GM12878 (cell line): ENCODE measurements around the gene CFAP54. TPM values are rescaled to one million over a fixed set of nuclear protein-coding genes. Genes with fewer than 3 reads are reported as not detected.

Source experiments
- ATAC-seq: fragments of 200-7000 bp; cut with Tn5 transposase; 3 replicates; pipeline ENCODE4 v1.9.1; 2020; ENCODE audit warnings: mild to moderate bottlenecking, moderate library complexity
- BruUV-seq: library from RNA; stranded (reverse); fragments of 400-500 nt; replicated peaks from 2 replicates; lab custom pipeline; 2021; lab: Mats Ljungman, UMichigan
- CTCF ChIA-PET: fragments of 300-600 bp; sonication (Branson Sonifier 250); formaldehyde crosslinking; extraction: SDS; loops from one replicate; lab custom pipeline; 2021; ENCODE audit warnings: inconsistent platforms; lab: Yijun Ruan, JAX
- POLR2A ChIA-PET: fragments of 350-600 bp; formaldehyde crosslinking; extraction: SDS; loops from one replicate; lab custom pipeline; 2021; ENCODE audit warnings: inconsistent platforms; lab: Charles Lee
- RAD21 ChIA-PET: fragments of 300-600 bp; sonication (Branson Sonifier 250); formaldehyde crosslinking; loops from one replicate; lab custom pipeline; 2023; ENCODE audit warnings: antibody characterized with exemption; ENCODE audit not compliant: unreplicated experiment; lab: Charles Lee
- SMC1A ChIA-PET: fragments of 300-600 bp; sonication (Branson Sonifier 250); formaldehyde crosslinking; loops from one replicate; lab custom pipeline; 2023; ENCODE audit not compliant: unreplicated experiment, uncharacterized antibody; lab: Charles Lee
- DNase-seq: peaks from one replicate; pipeline ENCODE4 v3.0.0-alpha.2; 2011; ENCODE audit warnings: low read depth, low spot score
- FAIRE-seq: peaks from 3 replicates; lab custom pipeline; 2011; peaks lifted over from hg19 to GRCh38; lab: Jason Lieb, UNC
- H2AFZ ChIP-seq: 2 replicates; pipeline ENCODE4 v1.6.0; 2011; ENCODE audit warnings: low read depth, low read length, control low read depth; ENCODE audit not compliant: control insufficient read depth
- H3K27ac ChIP-seq: 2 replicates; pipeline ENCODE4 v1.5.1; 2011; ENCODE audit warnings: control low read depth; ENCODE audit not compliant: control insufficient read depth, insufficient read depth
- H3K27me3 ChIP-seq, 2 experiments: replicated peaks in 1 of 2; 2 replicates each; pipeline versions ENCODE4 v1.6.0 to v1.6.1; 2011; ENCODE audit warnings: low read length in 1 of 2; ENCODE audit not compliant: control insufficient read depth in 2 of 2, insufficient read depth in 2 of 2
- H3K36me3 ChIP-seq, 2 experiments: 2 replicates each; pipeline ENCODE4 v1.5.1; 2011; ENCODE audit warnings: low read length in 1 of 2; ENCODE audit not compliant: control insufficient read depth in 2 of 2, insufficient read depth in 2 of 2
- H3K4me1 ChIP-seq: 2 replicates; pipeline ENCODE4 v1.6.1; 2011; ENCODE audit warnings: mild to moderate bottlenecking, low read length, moderate library complexity, mixed read lengths; ENCODE audit not compliant: control insufficient read depth, insufficient read depth
- H3K4me2 ChIP-seq: 2 replicates; pipeline ENCODE4 v1.6.0; 2011; ENCODE audit warnings: control low read depth; ENCODE audit not compliant: control insufficient read depth, insufficient read depth
- H3K4me3 ChIP-seq: fragments of 200-600 bp; sonication (generic); 2 replicates; pipeline ENCODE4 v1.5.1; 2016
- H3K79me2 ChIP-seq: 2 replicates; pipeline ENCODE4 v1.6.0; 2011; ENCODE audit warnings: low read length; ENCODE audit not compliant: control insufficient read depth, insufficient read depth
- H3K9ac ChIP-seq: 2 replicates; pipeline ENCODE4 v1.8.0; 2011; ENCODE audit warnings: low read length, control low read depth, mixed read lengths; ENCODE audit not compliant: control insufficient read depth, insufficient read depth
- H3K9me3 ChIP-seq: replicated peaks from 3 replicates; pipeline ENCODE4 v1.5.1; 2011; ENCODE audit warnings: mild to moderate bottlenecking, low read length; ENCODE audit not compliant: control insufficient read depth, insufficient read depth
- H4K20me1 ChIP-seq: 2 replicates; pipeline ENCODE4 v1.6.0; 2011; ENCODE audit not compliant: control insufficient read depth, insufficient read depth
- GABPA ChIP-seq: IDR thresholded peaks from 2 replicates; pipeline ENCODE4 v1.6.1; 2014; ENCODE audit warnings: antibody characterized with exemption, low read depth, mild to moderate bottlenecking, inconsistent platforms
- IRF5 ChIP-seq: fragments of 450-650 bp; IDR thresholded peaks from 2 replicates; pipeline ENCODE4 v1.6.1; 2017; ENCODE audit warnings: borderline replicate concordance
- JUND ChIP-seq: IDR thresholded peaks from 2 replicates; pipeline ENCODE4 v1.6.1; 2012; ENCODE audit warnings: low read depth, mild to moderate bottlenecking, low read length, improper control_type of control experiment, moderate library complexity
- MEF2B ChIP-seq: fragments of 450-650 bp; IDR thresholded peaks from 2 replicates; pipeline ENCODE4 v1.6.1; 2018; ENCODE audit warnings: mild to moderate bottlenecking, moderate library complexity; ENCODE audit not compliant: partially characterized antibody, poor library complexity, severe bottlenecking
- SKIL ChIP-seq: fragments of 450-650 bp; IDR thresholded peaks from 2 replicates; pipeline ENCODE4 v1.6.1; 2017; ENCODE audit warnings: mild to moderate bottlenecking, low read depth, inconsistent platforms; ENCODE audit not compliant: poor library complexity, severe bottlenecking
- SMAD1 ChIP-seq: fragments of 450-650 bp; IDR thresholded peaks from 2 replicates; pipeline ENCODE4 v1.6.1; 2018; ENCODE audit warnings: mild to moderate bottlenecking, low read depth; ENCODE audit not compliant: partially characterized antibody
- WRNIP1 ChIP-seq: IDR thresholded peaks from 2 replicates; pipeline ENCODE4 v1.6.1; 2011; ENCODE audit warnings: low read depth, low read length, improper control_type of control experiment, borderline replicate concordance
- WGBS: methylation state at CpG from one replicate; pipeline ENCODE4 v1.1.6; 2016; ENCODE audit warnings: low lambda C conversion rate; ENCODE audit not compliant: insufficient replicate concordance, insufficient coverage; ENCODE audit errors: missing lambda C conversion rate; 5-methylcytosine and 5-hydroxymethylcytosine counted together
- in situ Hi-C: fragments of 300-500 bp; cut with MboI; formaldehyde crosslinking; loops from 9 replicates; pipeline ENCODE4 v1.14.3; 2018; ENCODE audit warnings: mixed read lengths
- intact Hi-C: fragments of 100-400 bp; cut with micrococcal nuclease; formaldehyde crosslinking; loops from one replicate; pipeline ENCODE4 v1.14.2; 2022; ENCODE audit not compliant: unreplicated experiment
- polyA plus RNA-seq, 11 experiments: library from polyadenylated mRNA; depleted of rRNA in 4 of 11; unstranded in 6 of 11; stranded (reverse) in 5 of 11; fragments of >200 nt; fragmentation: Nextera tagmentation in 4 of 11; fragmentation: Illumina TruSeq in 1 of 11; extraction: Ambion mirVana in 4 of 11; extraction: Trizol in 1 of 11; gene quantifications; 1 replicate in 1 of 11; 2 replicates in 10 of 11; pipeline versions ENCODE4 v1.2.1 to v1.2.3, GENCODE V29; 2011 to 2016; ENCODE audit warnings: inconsistent platforms in 2 of 11, missing spikeins in 2 of 11, low read depth in 1 of 11
- total RNA-seq, 4 experiments: library from RNA; depleted of rRNA in 3 of 4; stranded (reverse); fragments of >200 nt in 3 of 4; fragmentation: Illumina TruSeq in 1 of 4; extraction: Trizol in 1 of 4; gene quantifications; 2 replicates each; pipeline versions ENCODE4 v1.2.1 to v1.2.3, GENCODE V29; 2013 to 2021
- TF ChIP-seq, protein P1 (sequence below): fragments of 450-650 bp; IDR thresholded peaks from 2 replicates; pipeline ENCODE4 v1.6.1; 2018; ENCODE audit warnings: mild to moderate bottlenecking, low read depth, moderate library complexity; ENCODE audit not compliant: partially characterized antibody
- TF ChIP-seq, protein P2 (sequence below): IDR thresholded peaks from 2 replicates; pipeline ENCODE4 v1.6.1; 2011; ENCODE audit warnings: low read depth, mild to moderate bottlenecking, low read length, moderate library complexity, borderline replicate concordance; ENCODE audit errors: extremely low read depth

Gene CFAP54
- total and polyA plus RNA-seq, 10 of the 15 experiments (the other 5 are each of a cell fraction or from before 2014, with no cell fraction given) = 0.19 to 1.5 (median 0.56) TPM

- Histone ChIP-seq H3K27ac (no peak overlapping the region), H3K4me2 (no peak overlapping the region), H3K79me2 (no peaks in the 10 kb centered on the region), H3K4me3 (no peak overlapping the region), H2AFZ (no peak overlapping the region), H3K9ac (no peak overlapping the region), H3K27me3 (no peaks in the 10 kb centered on the region), H3K9me3 (no peaks in the 10 kb centered on the region), H3K4me1 (no peaks in the 10 kb centered on the region), H3K36me3 (no peaks in the 10 kb centered on the region), H4K20me1 (no peaks in the 10 kb centered on the region)
- CTCF ChIA-PET = interaction anchor here (1.4 kb wide), 1 partner anchor 10 kb away, joined by 4 read pairs; no protein-coding TSS in a partner anchor
- ATAC-seq (no peak), DNase-seq (no peak), FAIRE-seq (peak; percentile 65)
- SMC1A ChIA-PET = interaction anchor here (0.8 to 1.3 kb wide), 3 partner anchors 11 to 233 kb away, joined by 3 read pairs; no protein-coding TSS in a partner anchor
- 71% methylated on average over 3 of the region's 3 CpGs for WGBS
- in situ Hi-C loops = no loop called here
- no peak for TF ChIP-seq SMAD1
- POLR2A ChIA-PET = no interaction called here
- no TSS peak for BruUV-seq
- intact Hi-C loops = no loop called here
- RAD21 ChIA-PET = no interaction called here
These were observed 321.1 kb downstream of the CFAP54 start for GRCh38 chr12:96810477-96810876.

DNA sequence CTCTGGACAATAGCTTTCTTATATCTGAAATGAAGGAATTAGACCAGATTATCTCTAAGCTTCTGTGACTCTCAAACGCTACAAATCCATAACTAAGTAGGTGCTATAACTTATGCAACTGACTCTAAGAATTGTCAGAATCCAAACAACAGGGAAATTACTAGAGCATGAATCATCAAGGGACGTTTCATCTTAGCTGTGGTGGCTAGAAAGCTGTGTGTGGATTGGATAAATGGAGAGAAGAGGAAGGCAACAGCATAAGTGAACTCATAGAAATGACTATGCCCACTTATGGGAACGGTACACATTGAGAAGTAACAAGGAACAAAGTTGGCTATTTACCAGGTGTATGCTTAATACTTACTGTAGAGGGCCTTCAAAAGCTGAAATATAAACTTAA lies 321.7 kb downstream of the CFAP54 start:
- SMC1A ChIA-PET = interaction anchor here (0.8 to 1.3 kb wide), 3 partner anchors 10 to 234 kb away, joined by 3 read pairs; no protein-coding TSS in a partner anchor
- no peaks in the 10 kb centered on the region for H3K27me3 ChIP-seq
- no peaks in the 10 kb centered on the region for H3K79me2 ChIP-seq
- H3K9me3 ChIP-seq = no peaks in the 10 kb centered on the region
- 27% methylated on average over 3 of the region's 3 CpGs for WGBS
- no peak for DNase-seq
- BruUV-seq = no TSS peak
- RAD21 ChIA-PET = no interaction called here
- CTCF ChIA-PET = interaction anchor here (1.4 kb wide), 1 partner anchor 10 kb away, joined by 4 read pairs; no protein-coding TSS in a partner anchor
- no peaks in the 10 kb centered on the region for H4K20me1 ChIP-seq
- no peak overlapping the region for H3K9ac ChIP-seq
- no peak overlapping the region for H2AFZ ChIP-seq
- in situ Hi-C loops (no loop called here), intact Hi-C loops (no loop called here)
- TF ChIP-seq WRNIP1 = no peak
- TF ChIP-seq GABPA = no peak
- TF ChIP-seq, protein P1, sequence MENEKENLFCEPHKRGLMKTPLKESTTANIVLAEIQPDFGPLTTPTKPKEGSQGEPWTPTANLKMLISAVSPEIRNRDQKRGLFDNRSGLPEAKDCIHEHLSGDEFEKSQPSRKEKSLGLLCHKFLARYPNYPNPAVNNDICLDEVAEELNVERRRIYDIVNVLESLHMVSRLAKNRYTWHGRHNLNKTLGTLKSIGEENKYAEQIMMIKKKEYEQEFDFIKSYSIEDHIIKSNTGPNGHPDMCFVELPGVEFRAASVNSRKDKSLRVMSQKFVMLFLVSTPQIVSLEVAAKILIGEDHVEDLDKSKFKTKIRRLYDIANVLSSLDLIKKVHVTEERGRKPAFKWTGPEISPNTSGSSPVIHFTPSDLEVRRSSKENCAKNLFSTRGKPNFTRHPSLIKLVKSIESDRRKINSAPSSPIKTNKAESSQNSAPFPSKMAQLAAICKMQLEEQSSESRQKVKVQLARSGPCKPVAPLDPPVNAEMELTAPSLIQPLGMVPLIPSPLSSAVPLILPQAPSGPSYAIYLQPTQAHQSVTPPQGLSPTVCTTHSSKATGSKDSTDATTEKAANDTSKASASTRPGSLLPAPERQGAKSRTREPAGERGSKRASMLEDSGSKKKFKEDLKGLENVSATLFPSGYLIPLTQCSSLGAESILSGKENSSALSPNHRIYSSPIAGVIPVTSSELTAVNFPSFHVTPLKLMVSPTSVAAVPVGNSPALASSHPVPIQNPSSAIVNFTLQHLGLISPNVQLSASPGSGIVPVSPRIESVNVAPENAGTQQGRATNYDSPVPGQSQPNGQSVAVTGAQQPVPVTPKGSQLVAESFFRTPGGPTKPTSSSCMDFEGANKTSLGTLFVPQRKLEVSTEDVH = no peak
- TF ChIP-seq IRF5 = no peak
- no peak for TF ChIP-seq JUND
- no peak for TF ChIP-seq MEF2B
- TF ChIP-seq, protein P2, sequence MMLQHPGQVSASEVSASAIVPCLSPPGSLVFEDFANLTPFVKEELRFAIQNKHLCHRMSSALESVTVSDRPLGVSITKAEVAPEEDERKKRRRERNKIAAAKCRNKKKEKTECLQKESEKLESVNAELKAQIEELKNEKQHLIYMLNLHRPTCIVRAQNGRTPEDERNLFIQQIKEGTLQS = no peak
- no peak for TF ChIP-seq SKIL
- POLR2A ChIA-PET = no interaction called here
- no peaks in the 10 kb centered on the region for H3K4me1 ChIP-seq
- no peak overlapping the region for H3K4me2 ChIP-seq
- H3K36me3 ChIP-seq = no peaks in the 10 kb centered on the region
- no peak for ATAC-seq
- FAIRE-seq = no peak
- H3K27ac ChIP-seq = no peak overlapping the region
- no peak overlapping the region for H3K4me3 ChIP-seq
